H9 (cell line): Measurements from ENCODE around the gene TULP3. TPM values are rescaled to one million over a fixed set of nuclear protein-coding genes. Genes with fewer than 3 reads are reported as not detected.

Experiments used
- DNase-seq: peaks from one replicate; pipeline ENCODE4 v3.0.0-alpha.2; 2017
- H2AFZ ChIP-seq: one replicate; pipeline ENCODE4 v1.6.1; 2013; ENCODE audit warnings: mild to moderate bottlenecking, low read length, control low read depth, moderate library complexity
- H2AK5ac ChIP-seq: 2 replicates; pipeline ENCODE4 v1.6.1; 2013; ENCODE audit warnings: low read length, control low read depth, mixed read lengths; ENCODE audit not compliant: insufficient read length
- H2BK120ac ChIP-seq: one replicate; pipeline ENCODE4 v1.6.1; 2013; ENCODE audit warnings: low read depth, mild to moderate bottlenecking, low read length, control low read depth, inconsistent platforms; ENCODE audit not compliant: poor library complexity, severe bottlenecking
- H2BK12ac ChIP-seq: 2 replicates; pipeline ENCODE4 v1.6.1; 2013; ENCODE audit warnings: low read length, control low read depth, mixed read lengths, low read depth; ENCODE audit not compliant: insufficient read length
- H2BK15ac ChIP-seq: 2 replicates; pipeline ENCODE4 v1.6.1; 2013; ENCODE audit warnings: low read depth, low read length, control low read depth
- H2BK20ac ChIP-seq: one replicate; pipeline ENCODE4 v1.6.1; 2013; ENCODE audit warnings: low read depth, mild to moderate bottlenecking, low read length, control low read depth, inconsistent platforms; ENCODE audit not compliant: poor library complexity, severe bottlenecking
- H2BK5ac ChIP-seq: 2 replicates; pipeline ENCODE4 v1.6.1; 2013; ENCODE audit warnings: low read length, control low read depth, mixed read lengths; ENCODE audit not compliant: insufficient read length
- H3K14ac ChIP-seq: 2 replicates; pipeline ENCODE4 v1.6.1; 2013; ENCODE audit warnings: low read length, control low read depth; ENCODE audit not compliant: insufficient read depth
- H3K18ac ChIP-seq: 2 replicates; pipeline ENCODE4 v1.6.1; 2013; ENCODE audit warnings: low read depth, mild to moderate bottlenecking, mixed read lengths, low read length, control low read depth; ENCODE audit not compliant: insufficient read length
- H3K23ac ChIP-seq: 2 replicates; pipeline ENCODE4 v1.6.1; 2013; ENCODE audit warnings: low read length, control low read depth, mixed read lengths, low read depth; ENCODE audit not compliant: insufficient read length
- H3K23me2 ChIP-seq: 2 replicates; pipeline ENCODE4 v1.6.1; 2013; ENCODE audit warnings: low read depth, mild to moderate bottlenecking, mixed read lengths, low read length, control low read depth; ENCODE audit not compliant: insufficient read length, poor library complexity, severe bottlenecking
- H3K27ac ChIP-seq: 2 replicates; pipeline ENCODE4 v1.5.1; 2013; ENCODE audit warnings: low read length, control low read depth, mixed read lengths, low read depth; ENCODE audit not compliant: insufficient read length
- H3K27me3 ChIP-seq: 2 replicates; pipeline ENCODE4 v1.6.1; 2013; ENCODE audit warnings: low read length, control low read depth, inconsistent platforms; ENCODE audit not compliant: insufficient read depth
- H3K4ac ChIP-seq: 2 replicates; pipeline ENCODE4 v1.6.1; 2013; ENCODE audit warnings: low read depth, mild to moderate bottlenecking, control low read depth, inconsistent platforms, low read length, moderate library complexity
- H3K4me1 ChIP-seq: 2 replicates; pipeline ENCODE4 v1.6.1; 2013; ENCODE audit warnings: low read length, control low read depth, inconsistent platforms; ENCODE audit not compliant: insufficient read depth
- H3K4me2 ChIP-seq: 2 replicates; pipeline ENCODE4 v1.6.1; 2013; ENCODE audit warnings: low read length, control low read depth, mixed read lengths; ENCODE audit not compliant: insufficient read length, insufficient read depth
- H3K56ac ChIP-seq: 2 replicates; pipeline ENCODE4 v1.6.1; 2013; ENCODE audit warnings: low read depth, mild to moderate bottlenecking, mixed read lengths, low read length, control low read depth; ENCODE audit not compliant: insufficient read length
- H3K79me1 ChIP-seq: 2 replicates; pipeline ENCODE4 v1.6.1; 2013; ENCODE audit warnings: low read depth, mild to moderate bottlenecking, moderate library complexity, low read length, control low read depth, inconsistent platforms; ENCODE audit not compliant: insufficient read depth, poor library complexity, severe bottlenecking
- H3K79me2 ChIP-seq: 2 replicates; pipeline ENCODE4 v1.6.1; 2013; ENCODE audit warnings: low read length, control low read depth, inconsistent platforms; ENCODE audit not compliant: insufficient read depth
- H3K9ac ChIP-seq: 2 replicates; pipeline ENCODE4 v1.6.1; 2013; ENCODE audit warnings: low read length, control low read depth, mixed read lengths; ENCODE audit not compliant: insufficient read length; ENCODE audit errors: extremely low read depth
- H3K9me3 ChIP-seq: one replicate; pipeline ENCODE4 v1.6.1; 2013; ENCODE audit warnings: low read depth, low read length, inconsistent platforms; ENCODE audit not compliant: control insufficient read depth
- H3T11ph ChIP-seq: one replicate; pipeline ENCODE4 v1.6.1; 2013; ENCODE audit warnings: mild to moderate bottlenecking, low read length, control low read depth, inconsistent platforms
- H4K20me1 ChIP-seq: one replicate; pipeline ENCODE4 v1.6.1; 2013; ENCODE audit not compliant: control insufficient read depth, insufficient read length, insufficient read depth
- H4K5ac ChIP-seq: 2 replicates; pipeline ENCODE4 v1.6.1; 2013; ENCODE audit warnings: low read depth, mild to moderate bottlenecking, mixed read lengths, low read length, control low read depth; ENCODE audit not compliant: insufficient read length
- H4K8ac ChIP-seq: replicated peaks from 2 replicates; pipeline ENCODE4 v1.6.1; 2013; ENCODE audit warnings: low read length, control low read depth, mixed read lengths, low read depth; ENCODE audit not compliant: insufficient read length
- H4K91ac ChIP-seq: 2 replicates; pipeline ENCODE4 v1.6.1; 2013; ENCODE audit warnings: low read depth, mild to moderate bottlenecking, moderate library complexity, mixed read lengths, low read length, control low read depth; ENCODE audit not compliant: insufficient read length
- H3K27ac Mint-ChIP-seq, 3 experiments: 2 replicates in 2 of 3; 3 replicates in 1 of 3; pipeline ENCODE4 v1.8.0; 2020 to 2021; ENCODE audit warnings: mixed read lengths in 3 of 3, mild to moderate bottlenecking in 1 of 3, moderate library complexity in 1 of 3
- H3K27me3 Mint-ChIP-seq: 2 replicates; pipeline ENCODE4 v1.8.0; 2021; ENCODE audit warnings: low read depth, mild to moderate bottlenecking, moderate library complexity, mixed read lengths
- H3K36me3 Mint-ChIP-seq, 3 experiments: 2 replicates in 2 of 3; 3 replicates in 1 of 3; pipeline ENCODE4 v1.8.0; 2020 to 2021; ENCODE audit warnings: low read depth in 3 of 3, mixed read lengths in 3 of 3; ENCODE audit not compliant: insufficient read depth in 1 of 3
- H3K4me1 Mint-ChIP-seq, 2 experiments: 2 replicates each; pipeline ENCODE4 v1.8.0; 2020; ENCODE audit warnings: mixed read lengths in 2 of 2
- H3K4me3 Mint-ChIP-seq, 2 experiments: 2 replicates in 1 of 2; 3 replicates in 1 of 2; pipeline ENCODE4 v1.8.0; 2020 to 2021; ENCODE audit warnings: mild to moderate bottlenecking in 2 of 2, mixed read lengths in 2 of 2, moderate library complexity in 1 of 2
- H3K9me3 Mint-ChIP-seq, 2 experiments: 2 replicates in 1 of 2; 3 replicates in 1 of 2; pipeline ENCODE4 v1.8.0; 2020; ENCODE audit warnings: mild to moderate bottlenecking in 2 of 2, mixed read lengths in 2 of 2, moderate library complexity in 1 of 2
- CTCF ChIP-seq: fragments of 200-600 bp; sonication (generic); conservative IDR thresholded peaks from 3 replicates; pipeline ENCODE4 v1.8.0; 2021; ENCODE audit warnings: antibody characterized with exemption, mild to moderate bottlenecking
- WGBS: extraction: QIAGEN DNeasy Blood & Tissue Kit; methylation state at CpG from one replicate; pipeline ENCODE4 v1.1.7; 2013; ENCODE audit warnings: missing lambda C conversion rate, low lambda C conversion rate, mixed read lengths; ENCODE audit not compliant: insufficient read length; ENCODE audit errors: extremely low coverage; 5-methylcytosine and 5-hydroxymethylcytosine counted together
- total RNA-seq: library from RNA; stranded (reverse); gene quantifications from 2 replicates; pipeline ENCODE4 v1.2.1, GENCODE V29; 2021

TULP3 gene
- total RNA-seq, 1 experiment from 2014 or later, result 22.3 TPM

- no peak overlapping the region for H2AFZ ChIP-seq
- no peak overlapping the region for H2BK20ac ChIP-seq
- peaks cover 3% of the 10 kb centered on the region for H4K20me1 ChIP-seq
- Mint-ChIP-seq H3K4me3 (peak overlapping the region; percentile 83 to 91), H3K4me1 (peaks cover 49 to 52% of the 10 kb centered on the region in 2 experiments), H3K9me3 (no peaks in the 10 kb centered on the region; a peak in 1 of 5 replicates), H3K27ac (peak overlapping the region; percentile 80 to 94 (median 83); a peak in 5 of 7 replicates), H3K36me3 (peaks cover 2 to 17% (median 6%) of the 10 kb centered on the region in 3 experiments; a peak in 6 of 7 replicates), H3K27me3 (peaks cover 6% of the 10 kb centered on the region)
- no peak overlapping the region for H3K23ac ChIP-seq
- peak overlapping the region; percentile 45 for H3K18ac ChIP-seq
- H2BK120ac ChIP-seq, result no peak overlapping the region
- no peak overlapping the region for H2BK15ac ChIP-seq
- H3K9me3 ChIP-seq, result no peaks in the 10 kb centered on the region
- no peak overlapping the region for H3K27ac ChIP-seq
- no CpG with 5 or more reads among the region's 104 CpGs for WGBS
- H3K4me1 ChIP-seq, result peaks cover 1% of the 10 kb centered on the region; the same call in 1 of the 2 replicates
- H3K79me1 ChIP-seq, result no peaks in the 10 kb centered on the region
- no peak overlapping the region for H4K5ac ChIP-seq
- H2BK12ac ChIP-seq, result no peak overlapping the region
- no peak overlapping the region for H4K91ac ChIP-seq
- H4K8ac ChIP-seq, result no peak overlapping the region
- peak; percentile 56 for DNase-seq
- peaks cover 20% of the 10 kb centered on the region; the same call in 1 of the 2 replicates for H3K79me2 ChIP-seq
- H3K14ac ChIP-seq, result peak overlapping the region; percentile 80
- no peaks in the 10 kb centered on the region for H3K27me3 ChIP-seq
- H3K23me2 ChIP-seq, result peaks cover 23% of the 10 kb centered on the region
- H3K9ac ChIP-seq, result peak overlapping the region; percentile 62
- no peak overlapping the region for H2BK5ac ChIP-seq
- no peak overlapping the region for H3T11ph ChIP-seq
- no peak for TF ChIP-seq CTCF
- H3K4ac ChIP-seq, result no peak overlapping the region
- H3K56ac ChIP-seq, result no peak overlapping the region
- peak overlapping the region; percentile 91 for H3K4me2 ChIP-seq
- H2AK5ac ChIP-seq, result no peak overlapping the region
These were observed 69.1 kb downstream of the TULP3 start for GRCh38 chr12:2959505-2960389.
